HTR-8/SVneo (cell line): ENCODE measurements around the gene LSS.
"Not testable (repeated sequence)": the region's sequence is repeated elsewhere in the genome, so short reads cannot be mapped to it uniquely, and the experiment has no call there.

Experiments
- DNase-seq: peaks from one replicate; pipeline ENCODE4 v3.0.0; 2011; ENCODE audit warnings: low spot score, mixed read lengths; ENCODE audit not compliant: insufficient read length
- FAIRE-seq: peaks from 2 replicates; lab custom pipeline; 2011; peaks lifted over from hg19 to GRCh38; lab: Jason Lieb, UNC

The LSS gene

DNA sequence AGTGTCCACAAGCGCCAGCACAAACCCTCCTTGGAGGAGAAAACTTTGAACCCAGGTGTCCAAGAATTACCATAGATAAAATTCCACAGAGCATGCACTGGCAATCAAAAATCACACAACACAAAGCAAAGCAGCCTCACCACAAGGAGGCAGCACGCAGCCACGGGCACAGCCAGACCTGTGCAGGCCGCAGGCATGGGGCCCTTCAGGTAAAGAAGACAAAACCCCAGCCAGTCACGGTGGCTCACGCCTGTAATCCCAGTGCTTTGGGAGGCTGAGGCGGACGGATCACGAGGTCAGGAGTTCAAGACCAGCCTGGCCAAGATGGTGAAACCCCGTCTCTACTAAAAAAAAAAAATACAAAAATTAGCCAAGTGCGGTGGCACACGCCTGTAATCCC lies 81.1 kb downstream of the LSS start:
- DNase-seq (peak; percentile 62), FAIRE-seq (peak; percentile 71)

DNA sequence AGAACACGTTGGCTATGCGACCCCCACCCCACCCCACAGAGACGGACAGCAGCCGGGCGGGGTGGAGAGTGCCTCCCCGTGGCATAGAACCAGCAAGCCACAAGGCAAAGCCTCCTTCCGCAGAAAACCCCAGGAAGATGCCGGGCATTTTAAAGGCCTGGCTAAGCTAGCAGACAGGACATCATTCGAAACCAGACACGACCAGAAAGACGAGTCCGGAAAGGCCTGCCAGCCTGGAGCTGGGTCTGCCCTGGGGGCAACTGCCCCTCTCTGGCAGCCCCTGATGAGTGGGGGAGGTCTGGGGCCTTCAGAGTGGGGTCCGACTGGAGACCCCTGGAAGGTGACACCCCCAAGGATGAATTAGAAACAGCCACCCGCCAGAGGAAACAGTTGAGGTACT lies 81.7 kb downstream of the LSS start:
- FAIRE-seq: no peak

GRCh38 chr21:46145840-46146691 lies 82.5 kb downstream of the LSS start:
- FAIRE-seq: no peak
- no peak for DNase-seq

More for the DNA sequence above, 81.7 kb downstream of the LSS start:
- DNase-seq: no peak

GRCh38 chr21:46145159-46145839 lies 83.3 kb downstream of the LSS start:
- FAIRE-seq: no peak

GRCh38 chr21:46144464-46145070 lies 84.0 kb downstream of the LSS start:
- FAIRE-seq (no peak), DNase-seq (no peak)

More at GRCh38 chr21:46145159-46145839, 83.3 kb downstream of the LSS start:
- DNase-seq: no peak

DNA sequence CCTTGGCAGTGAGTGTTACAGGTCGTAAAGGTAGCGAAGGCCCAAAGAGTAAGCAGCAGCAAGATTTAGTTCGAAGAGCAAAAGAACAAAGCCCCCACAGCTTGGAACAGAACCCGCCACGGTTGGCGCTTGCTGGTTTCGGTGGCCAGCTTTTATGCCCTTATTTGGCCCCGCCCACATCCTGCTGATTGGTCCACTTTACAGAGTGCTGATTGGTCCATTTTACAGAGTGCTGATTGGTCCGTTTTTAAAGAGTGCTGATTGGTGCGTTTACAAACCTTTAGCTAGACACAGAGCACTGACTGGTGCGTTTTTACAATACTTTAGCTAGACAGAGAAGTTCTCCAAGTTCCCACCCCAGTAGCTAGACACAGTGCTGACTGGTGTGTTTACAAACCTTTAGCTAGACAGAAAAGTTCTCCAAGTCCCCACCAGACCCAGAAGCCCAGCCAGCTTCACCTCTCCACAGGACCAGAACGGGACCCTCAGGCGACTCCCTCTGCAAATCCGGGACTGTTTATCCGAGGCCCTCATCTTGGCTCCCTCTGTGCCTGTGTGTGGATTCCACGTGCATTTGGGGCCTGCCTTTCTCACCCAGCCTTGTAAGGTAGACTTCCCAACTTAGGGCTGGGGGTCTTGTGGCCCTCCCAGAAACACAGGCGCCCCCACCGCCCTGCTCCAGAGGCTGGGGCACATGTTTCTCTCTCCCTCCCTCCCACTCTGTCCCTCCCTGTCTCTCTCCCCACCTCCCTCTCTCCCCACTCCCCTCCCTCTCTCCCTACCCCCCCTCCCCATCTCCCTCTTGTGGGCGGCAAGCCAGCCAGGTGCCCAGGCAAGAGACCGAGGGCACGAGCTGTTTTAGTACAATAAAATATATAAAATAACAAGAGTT lies 85.7 kb downstream of the LSS start:
- DNase-seq: no peak
- FAIRE-seq: no peak

GRCh38 chr21:46141767-46142581 lies 86.6 kb downstream of the LSS start:
- peak; percentile 16 for FAIRE-seq
- DNase-seq: no peak

DNA sequence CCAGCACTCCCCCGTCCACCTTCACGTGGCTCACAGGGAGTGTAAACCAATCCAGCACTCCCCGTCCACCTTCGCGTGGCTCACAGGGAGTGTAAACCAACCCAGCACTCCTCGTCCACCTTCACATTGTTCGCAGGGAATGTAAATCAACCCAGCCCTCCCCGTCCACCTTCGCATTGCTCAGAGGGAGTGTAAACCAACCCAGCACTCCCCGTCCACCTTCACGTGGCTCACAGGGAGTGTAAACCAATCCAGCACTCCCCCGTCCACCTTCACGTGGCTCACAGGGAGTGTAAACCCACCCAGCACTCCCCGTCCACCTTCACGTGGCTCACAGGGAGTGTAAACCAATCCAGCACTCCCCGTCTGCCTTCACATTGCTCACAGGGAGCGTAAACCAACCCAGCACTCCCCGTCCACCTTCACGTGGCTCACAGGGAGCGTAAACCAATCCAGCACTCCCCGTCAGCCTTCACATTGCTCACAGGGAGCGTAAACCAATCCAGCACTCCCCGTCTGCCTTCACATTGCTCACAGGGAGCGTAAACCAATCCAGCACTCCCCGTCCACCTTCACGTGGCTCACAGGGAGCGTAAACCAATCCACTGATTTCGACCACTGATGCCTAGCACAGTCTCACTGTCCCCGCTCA lies 88.1 kb downstream of the LSS start:
- peak; percentile 98 for FAIRE-seq

DNA sequence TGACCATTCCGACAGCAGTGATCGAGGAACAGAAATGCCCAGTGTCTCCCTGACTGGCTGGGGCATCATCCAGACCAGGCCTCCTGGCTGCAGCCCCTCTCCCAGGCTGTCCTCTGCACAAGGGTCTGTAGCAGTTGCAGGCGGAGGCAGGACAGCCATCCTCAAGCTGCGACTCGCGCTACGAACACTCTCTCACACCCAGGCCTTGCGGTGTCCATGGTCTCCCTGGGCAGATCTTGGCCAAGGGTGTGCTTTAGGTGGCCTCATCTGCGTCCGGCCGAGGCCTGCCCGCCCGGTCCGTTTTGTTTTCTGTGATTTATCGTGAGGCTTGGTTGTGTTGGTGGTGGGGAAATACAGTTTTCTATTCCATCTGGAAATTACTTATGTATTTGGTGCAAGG lies 88.9 kb downstream of the LSS start:
- FAIRE-seq: no peak
- DNase-seq: no peak

More for the DNA sequence above, 88.1 kb downstream of the LSS start:
- not testable (repeated sequence) for DNase-seq

GRCh38 chr21:46138383-46138970 lies 90.1 kb downstream of the LSS start:
- FAIRE-seq (no peak), DNase-seq (no peak)
